K562 (cell line): Measurements from ENCODE around the gene TMEM187. TPM values are rescaled to one million over a fixed set of nuclear protein-coding genes. Genes with fewer than 3 reads are reported as not detected.
A peak's percentile ranks its signal among the peaks of the same experiment; 100 is the strongest.

Experiments
- CHAMP1 ChIP-seq: fragments of 450-650 bp; IDR thresholded peaks from 2 replicates; pipeline ENCODE4 v1.6.1; 2016; ENCODE audit warnings: mild to moderate bottlenecking
- HIVEP1 ChIP-seq: fragments of 250-450 bp; sonication (Bioruptor Pico); IDR thresholded peaks from 2 replicates; pipeline ENCODE4 v1.4.0; 2020; ENCODE audit warnings: mild to moderate bottlenecking
- KDM2B ChIP-seq: fragments of 250-450 bp; sonication (Bioruptor Pico); IDR thresholded peaks from 2 replicates; pipeline ENCODE4 v1.8.0; 2021; ENCODE audit warnings: mild to moderate bottlenecking, moderate library complexity
- MAFG ChIP-seq: fragments of 450-650 bp; conservative IDR thresholded peaks from 2 replicates; pipeline ENCODE4 v1.6.1; 2016; ENCODE audit warnings: missing genetic modification characterization, missing compliant biosample characterization
- PML ChIP-seq: IDR thresholded peaks from 2 replicates; pipeline ENCODE4 v1.6.1; 2012; ENCODE audit warnings: low read length, inconsistent platforms
- PYGO2 ChIP-seq: fragments of 450-650 bp; IDR thresholded peaks from 2 replicates; pipeline ENCODE4 v1.6.1; 2016; ENCODE audit warnings: mild to moderate bottlenecking, missing genetic modification characterization, moderate library complexity, missing compliant biosample characterization
- SIN3B ChIP-seq: fragments of 450-650 bp; IDR thresholded peaks from 2 replicates; pipeline ENCODE4 v1.6.1; 2017; ENCODE audit warnings: low read depth, mild to moderate bottlenecking, moderate library complexity
- SLC30A9 ChIP-seq: fragments of 250-450 bp; sonication (Bioruptor Pico); IDR thresholded peaks from 2 replicates; pipeline ENCODE4 v1.8.0; 2022; ENCODE audit warnings: mild to moderate bottlenecking, moderate library complexity
- ZNF146 ChIP-seq: IDR thresholded peaks from one replicate; pipeline ENCODE4 v1.6.1; 2018; ENCODE audit warnings: missing compliant biosample characterization; ENCODE audit not compliant: unreplicated experiment
- ZNF282 ChIP-seq: sonication (generic); formaldehyde crosslinking; IDR thresholded peaks from 2 replicates; pipeline ENCODE4 v1.8.1; 2023; ENCODE audit warnings: missing genetic modification reagents
- polyA plus RNA-seq, 8 experiments: library from polyadenylated mRNA; depleted of rRNA in 4 of 8; stranded (reverse) in 5 of 8; unstranded in 3 of 8; fragments of >200 nt; fragmentation: Nextera tagmentation in 2 of 8; fragmentation: Illumina TruSeq in 1 of 8; extraction: Ambion mirVana in 2 of 8; extraction: Trizol in 1 of 8; gene quantifications; 2 replicates each; pipeline versions ENCODE4 v1.2.1 to v1.2.3, GENCODE V29; 2011 to 2014; ENCODE audit warnings: inconsistent platforms in 1 of 8, missing spikeins in 1 of 8
- total RNA-seq, 7 experiments: library from RNA; depleted of rRNA in 6 of 7; stranded (reverse); fragments of >200 nt in 6 of 7; fragmentation: Illumina TruSeq in 2 of 7; extraction: Trizol in 2 of 7; gene quantifications; 2 replicates each; pipeline versions ENCODE4 v1.2.1 to v1.2.3, GENCODE V29; 2011 to 2021; ENCODE audit warnings: low replicate concordance in 1 of 7
- TF ChIP-seq, protein P1 (sequence below): fragments of 450-650 bp; IDR thresholded peaks from 2 replicates; pipeline ENCODE4 v1.6.1; 2018; ENCODE audit not compliant: partially characterized antibody

TMEM187 gene
- total and polyA plus RNA-seq, 9 of the 15 experiments (the other 6 are each of a cell fraction or from before 2014, with no cell fraction given): 0.13 to 6.4 (median 1.6) TPM

DNA sequence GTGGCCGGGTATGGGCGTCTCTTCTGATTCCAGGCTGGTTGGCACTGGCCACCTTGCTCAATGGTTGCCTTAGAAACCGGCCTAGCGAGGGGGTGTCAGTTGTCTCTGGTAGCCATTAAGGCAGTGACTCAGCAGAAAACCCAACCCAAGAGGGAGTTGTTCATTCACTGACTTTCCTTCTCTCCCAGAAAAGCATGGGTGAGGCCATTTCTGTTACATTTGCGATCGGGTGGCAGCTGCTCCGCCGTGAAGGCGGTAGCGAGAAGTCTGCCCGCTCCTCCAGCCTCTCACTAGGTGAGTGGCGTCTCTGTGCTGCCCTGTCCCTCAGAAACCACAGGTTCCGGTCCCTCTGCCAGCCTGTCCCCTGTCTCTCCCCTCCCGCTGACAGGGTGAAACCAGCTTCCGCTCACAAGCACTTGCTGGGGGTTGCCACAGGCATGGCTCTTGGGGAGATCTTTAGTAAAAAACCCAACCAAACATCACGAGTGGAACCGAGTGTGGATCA, 29.7 kb downstream of the TMEM187 start (continued):
- no peak for TF ChIP-seq CHAMP1
- TF ChIP-seq PYGO2: peak; percentile 87
- peak; percentile 93 for TF ChIP-seq HIVEP1 (CRISPR knock-in tag)
- TF ChIP-seq PML: no peak
- no peak for TF ChIP-seq SIN3B
- no peak for TF ChIP-seq KDM2B (CRISPR knock-in tag)
- TF ChIP-seq ZNF146 (CRISPR knock-in tag): no peak
- TF ChIP-seq, protein P1, sequence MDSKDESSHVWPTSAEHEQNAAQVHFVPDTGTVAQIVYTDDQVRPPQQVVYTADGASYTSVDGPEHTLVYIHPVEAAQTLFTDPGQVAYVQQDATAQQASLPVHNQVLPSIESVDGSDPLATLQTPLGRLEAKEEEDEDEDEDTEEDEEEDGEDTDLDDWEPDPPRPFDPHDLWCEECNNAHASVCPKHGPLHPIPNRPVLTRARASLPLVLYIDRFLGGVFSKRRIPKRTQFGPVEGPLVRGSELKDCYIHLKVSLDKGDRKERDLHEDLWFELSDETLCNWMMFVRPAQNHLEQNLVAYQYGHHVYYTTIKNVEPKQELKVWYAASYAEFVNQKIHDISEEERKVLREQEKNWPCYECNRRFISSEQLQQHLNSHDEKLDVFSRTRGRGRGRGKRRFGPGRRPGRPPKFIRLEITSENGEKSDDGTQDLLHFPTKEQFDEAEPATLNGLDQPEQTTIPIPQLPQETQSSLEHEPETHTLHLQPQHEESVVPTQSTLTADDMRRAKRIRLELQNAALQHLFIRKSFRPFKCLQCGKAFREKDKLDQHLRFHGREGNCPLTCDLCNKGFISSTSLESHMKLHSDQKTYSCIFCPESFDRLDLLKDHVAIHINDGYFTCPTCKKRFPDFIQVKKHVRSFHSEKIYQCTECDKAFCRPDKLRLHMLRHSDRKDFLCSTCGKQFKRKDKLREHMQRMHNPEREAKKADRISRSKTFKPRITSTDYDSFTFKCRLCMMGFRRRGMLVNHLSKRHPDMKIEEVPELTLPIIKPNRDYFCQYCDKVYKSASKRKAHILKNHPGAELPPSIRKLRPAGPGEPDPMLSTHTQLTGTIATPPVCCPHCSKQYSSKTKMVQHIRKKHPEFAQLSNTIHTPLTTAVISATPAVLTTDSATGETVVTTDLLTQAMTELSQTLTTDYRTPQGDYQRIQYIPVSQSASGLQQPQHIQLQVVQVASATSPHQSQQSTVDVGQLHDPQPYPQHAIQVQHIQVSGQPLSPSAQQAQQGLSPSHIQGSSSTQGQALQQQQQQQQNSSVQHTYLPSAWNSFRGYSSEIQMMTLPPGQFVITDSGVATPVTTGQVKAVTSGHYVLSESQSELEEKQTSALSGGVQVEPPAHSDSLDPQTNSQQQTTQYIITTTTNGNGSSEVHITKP: peak; percentile 69
- TF ChIP-seq SLC30A9 (CRISPR knock-in tag): no peak
- TF ChIP-seq ZNF282 (CRISPR knock-in tag): no peak
- peak; percentile 99 for TF ChIP-seq MAFG (tag)
